ENCODE measurements around the gene SPRY1. TPM values are rescaled to one million over a fixed set of nuclear protein-coding genes. Genes with fewer than 3 reads are reported as not detected.

The SPRY1 gene
- total RNA-seq, 2 experiments from 2014 or later, result 51.2 to 52.0 TPM

DNA sequence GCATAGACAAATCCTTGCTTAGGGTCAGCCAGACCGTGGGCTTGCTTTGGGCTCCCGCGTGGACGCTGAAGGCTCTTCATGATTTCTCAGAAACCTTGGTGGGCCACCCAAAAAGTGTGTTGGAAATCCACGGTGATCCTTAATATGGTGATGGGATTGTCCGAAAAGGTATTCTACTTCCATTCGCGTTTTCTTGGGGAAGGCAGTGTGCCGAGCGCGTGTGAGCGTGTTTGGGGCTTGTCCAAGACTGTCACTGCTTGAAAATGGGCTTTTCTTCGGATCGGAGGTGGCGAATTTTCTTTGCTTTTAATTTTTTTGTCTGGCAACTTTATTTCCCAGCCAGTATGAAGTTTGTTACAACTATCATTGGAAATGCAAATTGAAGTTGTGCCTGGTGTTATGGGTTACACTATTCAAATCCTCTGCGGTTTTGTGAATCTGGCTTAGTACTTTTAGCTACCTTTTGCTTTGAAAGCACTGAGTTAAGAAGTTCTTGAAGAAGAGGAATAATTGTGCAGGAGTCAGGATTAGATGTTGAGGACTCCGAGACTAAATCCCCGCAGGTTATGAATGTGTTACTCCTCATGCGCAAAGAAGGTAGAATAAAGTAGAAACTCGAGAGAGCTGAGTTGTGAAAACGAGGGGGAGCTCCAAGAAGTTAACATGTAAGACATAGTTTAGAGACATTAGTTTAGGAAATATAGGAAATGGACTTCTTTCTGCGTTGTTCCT, 3.2 kb downstream of the SPRY1 start:
- intact Hi-C loops (cut with DNase I, micrococcal nuclease), result loop anchor here (1.0 to 10.0 kb wide), 17 partner anchors 13 to 1702 kb away; partner anchors contain the start of genes ANKRD50 (in 1 of the 2), ANXA5 (in 1 of the 2) and NUDT6 (in 1 of the 2)
- H3K4me1 Mint-ChIP-seq, result peaks cover 27% of the 10 kb centered on the region
- ChIA-PET POLR2A (interaction anchor here (0.6 to 2.1 kb wide), 8 partner anchors 12 to 80 kb away, joined by 3 to 18 read pairs (median 4); no protein-coding TSS in a partner anchor), CTCF (interaction anchor here (0.8 to 2.6 kb wide), 7 partner anchors 10 to 261 kb away, joined by 3 to 12 read pairs (median 5); no protein-coding TSS in a partner anchor)
- peak overlapping the region; percentile 79 for H3K4me3 Mint-ChIP-seq
- H3K9me3 Mint-ChIP-seq (ENCODE audit: low read depth), result no peaks in the 10 kb centered on the region
- H3K27ac Mint-ChIP-seq, result peak overlapping the region; percentile 90
- no peak for DNase-seq
- peaks cover 65% of the 10 kb centered on the region for H3K36me3 Mint-ChIP-seq (ENCODE audit: low read depth)
- H3K27me3 Mint-ChIP-seq, result peaks cover 5% of the 10 kb centered on the region
- no peak for ATAC-seq

DNA sequence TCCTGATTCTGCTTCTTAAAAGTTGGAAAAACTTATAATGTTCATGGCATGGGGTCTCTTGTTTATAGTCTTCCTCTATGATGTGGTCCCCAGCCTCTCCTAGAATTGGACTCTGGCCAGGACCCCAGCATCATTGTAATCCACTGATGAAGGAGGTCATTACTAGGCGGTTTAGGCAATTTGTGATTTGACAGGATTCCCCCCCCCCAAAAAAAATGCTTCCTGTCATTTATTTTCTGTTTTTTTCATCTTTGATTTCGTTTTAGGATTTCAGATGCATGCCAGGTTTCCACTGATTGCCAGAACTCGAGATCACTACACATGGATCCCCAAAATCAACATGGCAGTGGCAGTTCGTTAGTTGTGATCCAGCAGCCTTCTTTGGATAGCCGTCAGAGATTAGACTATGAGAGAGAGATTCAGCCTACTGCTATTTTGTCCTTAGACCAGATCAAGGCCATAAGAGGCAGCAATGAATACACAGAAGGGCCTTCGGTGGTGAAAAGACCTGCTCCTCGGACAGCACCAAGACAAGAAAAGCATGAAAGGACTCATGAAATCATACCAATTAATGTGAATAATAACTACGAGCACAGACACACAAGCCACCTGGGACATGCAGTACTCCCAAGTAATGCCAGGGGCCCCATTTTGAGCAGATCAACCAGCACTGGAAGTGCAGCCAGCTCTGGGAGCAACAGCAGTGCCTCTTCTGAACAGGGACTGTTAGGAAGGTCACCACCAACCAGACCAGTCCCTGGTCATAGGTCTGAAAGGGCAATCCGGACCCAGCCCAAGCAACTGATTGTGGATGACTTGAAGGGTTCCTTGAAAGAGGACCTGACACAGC, 4.9 kb downstream of the SPRY1 start:
- H3K27me3 Mint-ChIP-seq, result peaks cover 2% of the 10 kb centered on the region
- DNase-seq (no peak), ATAC-seq (no peak)
- ChIA-PET POLR2A (no interaction called here), CTCF (interaction anchor here (0.8 to 2.3 kb wide), 2 partner anchors 8 to 617 kb away, joined by 4 to 12 read pairs; no protein-coding TSS in a partner anchor)
- peaks cover 73% of the 10 kb centered on the region for H3K36me3 Mint-ChIP-seq (ENCODE audit: low read depth)
- H3K4me1 Mint-ChIP-seq, result peaks cover 28% of the 10 kb centered on the region
- intact Hi-C loops (cut with DNase I, micrococcal nuclease), result no loop called here
- peak overlapping the region; percentile 28 for H3K27ac Mint-ChIP-seq
- no peaks in the 10 kb centered on the region for H3K9me3 Mint-ChIP-seq (ENCODE audit: low read depth)
- H3K4me3 Mint-ChIP-seq, result peak overlapping the region; percentile 64

DNA sequence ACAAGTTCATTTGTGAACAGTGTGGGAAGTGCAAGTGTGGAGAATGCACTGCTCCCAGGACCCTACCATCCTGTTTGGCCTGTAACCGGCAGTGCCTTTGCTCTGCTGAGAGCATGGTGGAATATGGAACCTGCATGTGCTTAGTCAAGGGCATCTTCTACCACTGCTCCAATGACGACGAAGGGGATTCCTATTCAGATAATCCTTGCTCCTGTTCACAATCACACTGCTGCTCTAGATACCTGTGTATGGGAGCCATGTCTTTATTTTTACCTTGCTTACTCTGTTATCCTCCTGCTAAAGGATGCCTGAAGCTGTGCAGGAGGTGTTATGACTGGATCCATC, 5.5 kb downstream of the SPRY1 start:
- Mint-ChIP-seq H3K27ac (no peak overlapping the region), H3K4me1 (peaks cover 27% of the 10 kb centered on the region), H3K9me3 (ENCODE audit: low read depth) (no peaks in the 10 kb centered on the region), H3K4me3 (peak overlapping the region; percentile 64), H3K36me3 (ENCODE audit: low read depth) (peaks cover 73% of the 10 kb centered on the region), H3K27me3 (peaks cover 2% of the 10 kb centered on the region)
- intact Hi-C loops (cut with DNase I, micrococcal nuclease), result no loop called here
- ChIA-PET CTCF (interaction anchor here (0.6 kb wide), 1 partner anchor 78 kb away, joined by 3 read pairs; no protein-coding TSS in a partner anchor), POLR2A (no interaction called here)
- ATAC-seq, result no peak
- no peak for DNase-seq

DNA sequence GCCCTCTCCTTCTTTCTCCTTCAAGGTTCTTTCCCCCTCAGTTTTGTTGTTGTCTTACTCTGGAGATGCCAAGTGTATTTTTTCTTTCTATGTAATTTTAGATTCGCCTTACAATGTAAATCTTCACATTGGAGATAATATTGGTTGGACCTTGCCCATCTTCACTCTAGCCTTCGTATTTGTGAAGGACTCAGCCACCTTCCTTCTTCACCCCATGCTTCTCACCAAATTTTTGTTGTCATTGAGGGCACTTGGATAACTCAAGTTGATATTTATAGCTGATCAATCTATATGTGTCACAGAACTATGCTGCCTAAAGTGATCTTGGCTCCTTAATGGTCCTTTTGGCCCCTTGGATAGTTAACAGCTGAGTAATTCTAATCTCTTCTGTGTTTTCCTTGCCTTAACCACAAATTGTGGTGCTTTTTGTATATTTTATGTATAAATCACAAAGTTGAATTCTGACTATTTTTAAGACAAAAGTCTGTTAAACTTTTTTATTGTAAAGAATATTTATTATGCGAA, 6.5 kb downstream of the SPRY1 start:
- Mint-ChIP-seq H3K4me1 (peaks cover 26% of the 10 kb centered on the region), H3K9me3 (ENCODE audit: low read depth) (no peaks in the 10 kb centered on the region), H3K36me3 (ENCODE audit: low read depth) (peaks cover 66% of the 10 kb centered on the region), H3K4me3 (peak overlapping the region; percentile 64), H3K27ac (peak overlapping the region; percentile 72), H3K27me3 (peaks cover 2% of the 10 kb centered on the region)
- intact Hi-C loops (cut with DNase I, micrococcal nuclease), result no loop called here
- ATAC-seq, result no peak
- CTCF ChIA-PET, result interaction anchor here (0.6 to 1.8 kb wide), 2 partner anchors 15 to 795 kb away, joined by 3 to 4 read pairs; no protein-coding TSS in a partner anchor
- POLR2A ChIA-PET, result no interaction called here
- no peak for DNase-seq

DNA sequence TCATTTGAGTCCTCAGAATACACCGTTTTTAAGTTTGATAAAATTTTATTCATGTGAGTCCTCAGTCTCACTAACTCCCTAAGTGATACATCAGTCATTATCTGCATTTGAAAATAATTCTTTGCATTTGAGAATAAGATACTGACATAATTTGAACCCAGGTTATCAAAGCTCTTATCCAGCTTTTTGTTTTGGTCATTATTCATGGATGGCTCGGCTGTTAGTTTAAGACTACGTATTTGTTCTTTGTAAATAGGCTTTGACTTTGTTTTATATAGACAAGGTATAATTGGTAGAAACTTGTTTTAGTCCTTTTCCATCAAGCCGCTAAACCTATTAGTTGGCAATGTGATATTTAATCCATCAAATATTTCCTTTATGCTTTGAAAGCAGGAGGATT, 7.9 kb downstream of the SPRY1 start:
- ChIA-PET CTCF (no interaction called here), POLR2A (no interaction called here)
- ATAC-seq (no peak), DNase-seq (no peak)
- Mint-ChIP-seq H3K27ac (no peak overlapping the region), H3K27me3 (no peaks in the 10 kb centered on the region), H3K36me3 (ENCODE audit: low read depth) (peaks cover 56% of the 10 kb centered on the region), H3K9me3 (ENCODE audit: low read depth) (no peaks in the 10 kb centered on the region), H3K4me1 (peaks cover 28% of the 10 kb centered on the region), H3K4me3 (no peak overlapping the region)
- intact Hi-C loops (cut with DNase I, micrococcal nuclease), result no loop called here

DNA sequence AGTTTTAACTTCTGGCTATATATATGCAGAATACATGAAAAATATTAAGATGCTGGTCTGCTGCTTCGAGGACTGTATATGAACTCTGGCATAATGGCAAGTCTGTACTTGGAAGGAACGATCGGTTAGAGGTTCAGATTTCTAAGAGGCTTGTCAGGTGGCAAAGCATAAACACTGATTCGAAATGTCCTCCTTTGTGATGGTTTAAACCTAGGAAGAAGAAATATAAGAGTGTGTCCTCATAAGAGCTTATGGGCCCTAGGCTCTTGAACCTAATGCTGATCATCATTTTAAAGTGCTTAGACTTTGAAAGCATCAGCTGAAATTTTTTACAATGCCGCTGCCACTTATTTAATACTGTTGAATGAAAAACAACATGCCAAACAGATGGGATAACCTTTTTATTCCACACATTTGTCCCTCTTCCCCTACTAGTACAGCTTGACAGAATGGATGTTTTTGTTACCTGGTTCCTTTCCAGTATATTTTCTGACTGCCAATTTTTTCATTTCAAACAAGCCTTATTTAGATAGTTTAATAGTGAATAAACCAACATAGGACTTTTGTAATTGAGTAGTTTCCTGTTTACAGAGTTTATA, 8.8 kb downstream of the SPRY1 start:
- ATAC-seq, result no peak
- Mint-ChIP-seq H3K27me3 (no peaks in the 10 kb centered on the region), H3K9me3 (ENCODE audit: low read depth) (no peaks in the 10 kb centered on the region), H3K4me1 (peaks cover 22% of the 10 kb centered on the region), H3K36me3 (ENCODE audit: low read depth) (peaks cover 47% of the 10 kb centered on the region), H3K27ac (no peak overlapping the region), H3K4me3 (no peak overlapping the region)
- DNase-seq, result no peak
- CTCF ChIA-PET, result interaction anchor here (1.0 kb wide), 1 partner anchor 13 kb away, joined by 4 read pairs; no protein-coding TSS in a partner anchor
- intact Hi-C loops (cut with DNase I, micrococcal nuclease), result no loop called here
- POLR2A ChIA-PET, result no interaction called here

DNA sequence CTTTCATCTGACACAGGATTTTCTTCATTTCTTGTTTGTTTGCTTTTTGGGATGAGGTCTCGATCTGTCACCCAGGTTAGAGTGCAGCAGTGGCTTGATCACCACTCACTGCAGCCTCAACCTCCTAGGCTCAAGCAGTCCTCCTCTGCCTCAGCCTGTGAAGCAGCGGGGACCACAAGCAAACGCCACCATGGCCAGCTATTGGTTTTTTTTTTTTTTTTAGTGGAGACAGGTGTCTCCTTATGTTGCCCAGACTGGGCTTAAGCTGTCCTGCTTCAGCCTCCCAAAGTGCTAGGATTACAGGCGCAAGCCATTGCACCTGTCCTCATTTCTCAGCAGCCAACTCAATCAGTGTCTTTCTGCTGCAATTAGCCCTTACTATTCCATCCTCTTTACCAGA, 10.3 kb downstream of the SPRY1 start:
- DNase-seq, result no peak
- intact Hi-C loops (cut with DNase I, micrococcal nuclease), result no loop called here
- POLR2A ChIA-PET, result no interaction called here
- no peaks in the 10 kb centered on the region for H3K9me3 Mint-ChIP-seq (ENCODE audit: low read depth)
- peaks cover 35% of the 10 kb centered on the region for H3K36me3 Mint-ChIP-seq (ENCODE audit: low read depth)
- no peaks in the 10 kb centered on the region for H3K27me3 Mint-ChIP-seq
- no peak for ATAC-seq
- no peak overlapping the region for H3K27ac Mint-ChIP-seq
- H3K4me1 Mint-ChIP-seq, result peaks cover 19% of the 10 kb centered on the region
- H3K4me3 Mint-ChIP-seq, result no peak overlapping the region
- CTCF ChIA-PET, result no interaction called here

DNA sequence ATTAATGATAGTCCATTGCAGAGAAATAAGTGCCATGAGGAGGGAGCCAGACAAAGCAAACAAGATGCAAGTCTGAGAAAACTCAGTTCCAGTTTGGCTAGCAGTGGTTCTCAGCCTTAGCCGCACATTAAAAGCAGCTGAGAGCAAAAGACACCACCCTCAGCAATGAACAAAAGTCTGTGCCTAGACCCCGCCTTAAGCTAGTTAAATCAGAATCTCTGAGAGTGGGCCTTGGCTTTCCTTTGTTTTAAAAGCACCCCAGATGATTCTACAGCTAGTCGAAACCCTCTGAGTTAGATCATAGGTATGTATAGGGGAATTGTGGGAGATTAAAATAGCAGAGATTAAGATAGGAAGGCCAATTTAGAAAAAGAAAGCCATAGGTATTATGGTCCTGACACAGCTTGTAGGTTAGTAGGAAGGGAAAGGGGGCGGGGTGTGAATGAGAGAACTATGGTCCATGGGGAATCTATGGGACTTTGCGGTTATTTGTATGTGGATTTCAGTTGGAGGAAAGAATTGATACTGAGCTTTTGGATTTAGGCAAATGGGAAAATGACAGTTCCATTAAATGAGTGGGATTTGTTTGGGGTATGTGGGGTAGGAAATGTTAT, 12.0 kb downstream of the SPRY1 start:
- CTCF ChIA-PET, result interaction anchor here (0.9 to 3.1 kb wide), 2 partner anchors 9 to 47 kb away, joined by 3 to 12 read pairs; no protein-coding TSS in a partner anchor
- H3K9me3 Mint-ChIP-seq (ENCODE audit: low read depth), result no peaks in the 10 kb centered on the region
- no peak overlapping the region for H3K27ac Mint-ChIP-seq
- no peaks in the 10 kb centered on the region for H3K27me3 Mint-ChIP-seq
- DNase-seq, result no peak
- H3K4me3 Mint-ChIP-seq, result no peak overlapping the region
- intact Hi-C loops (cut with DNase I, micrococcal nuclease), result no loop called here
- POLR2A ChIA-PET, result no interaction called here
- no peak for ATAC-seq
- H3K4me1 Mint-ChIP-seq, result peaks cover 29% of the 10 kb centered on the region
- H3K36me3 Mint-ChIP-seq (ENCODE audit: low read depth), result peaks cover 20% of the 10 kb centered on the region

DNA sequence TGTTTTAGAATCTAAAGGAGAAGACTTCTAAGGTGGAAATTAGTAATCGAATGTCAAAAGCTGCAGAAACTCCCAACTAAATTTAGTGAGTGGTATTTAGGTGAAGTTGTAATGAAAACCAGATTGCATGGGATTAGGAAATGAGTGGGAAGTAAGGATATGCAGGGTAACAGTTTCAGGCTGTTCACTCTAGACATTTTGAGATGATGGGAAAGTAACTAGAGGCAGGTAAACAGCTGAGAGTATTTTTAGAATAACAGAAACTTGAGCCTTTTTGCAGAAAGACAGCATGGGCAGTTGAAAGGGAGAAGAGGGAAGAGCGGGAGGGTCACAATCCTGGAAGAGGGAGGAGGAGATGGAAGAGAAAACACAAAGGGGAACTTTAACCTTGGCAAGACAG, 12.7 kb downstream of the SPRY1 start:
- Mint-ChIP-seq H3K9me3 (ENCODE audit: low read depth) (no peaks in the 10 kb centered on the region), H3K36me3 (ENCODE audit: low read depth) (peaks cover 13% of the 10 kb centered on the region), H3K27ac (no peak overlapping the region), H3K27me3 (no peaks in the 10 kb centered on the region), H3K4me3 (no peak overlapping the region), H3K4me1 (peaks cover 32% of the 10 kb centered on the region)
- intact Hi-C loops (cut with DNase I, micrococcal nuclease), result no loop called here
- no peak for DNase-seq
- ChIA-PET CTCF (interaction anchor here (3.1 kb wide), 1 partner anchor 9 kb away, joined by 12 read pairs; no protein-coding TSS in a partner anchor), POLR2A (no interaction called here)
- no peak for ATAC-seq

DNA sequence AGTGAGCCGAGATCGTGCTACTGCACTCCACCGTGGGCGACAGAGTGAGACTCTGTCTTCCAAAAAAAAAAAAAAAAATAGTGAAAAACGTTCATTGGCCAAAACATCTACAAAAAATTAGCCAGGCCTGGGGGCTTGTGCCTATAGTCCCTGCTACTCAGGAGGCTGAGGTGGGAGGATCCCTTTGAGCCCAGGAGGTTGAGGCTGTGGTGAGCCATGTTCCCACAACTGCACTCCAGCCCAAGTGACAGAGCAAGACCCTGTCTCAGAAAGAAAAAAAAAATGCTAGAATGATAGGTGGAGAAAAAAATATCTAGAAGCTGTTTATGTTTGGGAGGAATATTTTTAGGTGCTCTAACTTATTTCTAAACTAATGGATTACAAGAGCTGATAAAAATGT, 14.9 kb downstream of the SPRY1 start:
- no peak for ATAC-seq
- Mint-ChIP-seq H3K27ac (peak overlapping the region; percentile 49), H3K27me3 (peaks cover under 1% of the 10 kb centered on the region), H3K36me3 (ENCODE audit: low read depth) (no peaks in the 10 kb centered on the region), H3K4me3 (no peak overlapping the region), H3K4me1 (peaks cover 37% of the 10 kb centered on the region), H3K9me3 (ENCODE audit: low read depth) (no peaks in the 10 kb centered on the region)
- no peak for DNase-seq
- CTCF ChIA-PET, result interaction anchor here (1.6 to 3.3 kb wide), 2 partner anchors 12 to 15 kb away, joined by 8 to 12 read pairs; partner anchors contain the start of gene SPRY1
- POLR2A ChIA-PET, result interaction anchor here (0.7 to 1.3 kb wide), 2 partner anchors 10 to 70 kb away, joined by 3 to 8 read pairs; no protein-coding TSS in a partner anchor
- intact Hi-C loops (cut with DNase I, micrococcal nuclease), result no loop called here

Data from activated CD4-positive, alpha-beta T cell treated with anti-CD3 and anti-CD28 coated beads for 36 hours (primary cell).